SK-N-MC (cell line): Measurements from ENCODE around the gene ZSCAN22.

Experiments
- DNase-seq: peaks from one replicate; pipeline ENCODE4 v3.0.0-alpha.2; 2011; ENCODE audit warnings: low read depth, low spot score
- H3K27ac ChIP-seq: fragments of 200-600 bp; sonication (generic); 2 replicates; pipeline ENCODE4 v1.5.1; 2016; ENCODE audit warnings: mixed run types
- H3K36me3 ChIP-seq: fragments of 200-600 bp; sonication (generic); 2 replicates; pipeline ENCODE4 v1.6.1; 2017; ENCODE audit warnings: antibody characterized with exemption, low read length, mixed read lengths; ENCODE audit not compliant: insufficient read depth
- H3K4me3 ChIP-seq: fragments of 200-600 bp; sonication (generic); 2 replicates; pipeline ENCODE4 v1.5.1; 2016
- H3K9ac ChIP-seq: fragments of 200-600 bp; sonication (generic); 2 replicates; pipeline ENCODE4 v1.8.0; 2017; ENCODE audit warnings: mixed run types, mixed read lengths; ENCODE audit not compliant: insufficient read length
- H3K9me3 ChIP-seq: fragments of 200-600 bp; sonication (generic); 2 replicates; pipeline ENCODE4 v1.6.1; 2017; ENCODE audit warnings: low read depth, mild to moderate bottlenecking, antibody characterized with exemption, low read length, moderate library complexity, mixed read lengths
- EZH2 ChIP-seq: fragments of 200-600 bp; sonication (generic); IDR thresholded peaks from one replicate; pipeline ENCODE4 v1.6.1; 2017; ENCODE audit warnings: antibody characterized with exemption
- FOXP2 ChIP-seq: optimal IDR thresholded peaks from 2 replicates; pipeline ENCODE3; 2011; ENCODE audit warnings: mild to moderate bottlenecking, moderate library complexity; ENCODE audit not compliant: insufficient read depth; ENCODE audit errors: extremely low read length, control extremely low read depth
- POLR2AphosphoS5 ChIP-seq: IDR thresholded peaks from 2 replicates; pipeline ENCODE4 v1.6.1; 2012; ENCODE audit warnings: mild to moderate bottlenecking, low read depth, low read length, borderline replicate concordance

The ZSCAN22 gene

DNA sequence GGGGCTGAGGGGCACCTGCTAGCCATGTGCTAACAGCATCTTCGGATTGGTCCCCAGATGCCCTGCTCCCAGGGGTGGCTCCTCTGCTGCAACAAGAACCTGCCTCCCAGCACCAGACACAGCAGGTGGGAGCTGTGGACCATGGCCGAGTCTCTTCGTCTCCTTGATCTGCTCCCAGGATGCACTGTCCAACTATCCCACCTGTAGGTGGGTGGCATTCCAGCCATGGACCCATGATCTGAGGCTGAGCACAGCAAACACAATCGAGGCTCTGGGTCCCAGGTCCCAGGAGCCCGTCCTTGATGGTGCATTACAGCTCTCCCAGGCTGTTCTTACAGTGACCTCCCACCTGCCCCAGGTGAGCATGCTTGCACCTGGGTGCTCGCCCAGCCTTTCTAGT, 52.5 kb downstream of the ZSCAN22 start:
- TF ChIP-seq POLR2AphosphoS5 = no peak
- no peak for TF ChIP-seq EZH2
- TF ChIP-seq FOXP2 = no peak
- Histone ChIP-seq H3K4me3 (no peak overlapping the region), H3K27ac (no peak overlapping the region)

DNA sequence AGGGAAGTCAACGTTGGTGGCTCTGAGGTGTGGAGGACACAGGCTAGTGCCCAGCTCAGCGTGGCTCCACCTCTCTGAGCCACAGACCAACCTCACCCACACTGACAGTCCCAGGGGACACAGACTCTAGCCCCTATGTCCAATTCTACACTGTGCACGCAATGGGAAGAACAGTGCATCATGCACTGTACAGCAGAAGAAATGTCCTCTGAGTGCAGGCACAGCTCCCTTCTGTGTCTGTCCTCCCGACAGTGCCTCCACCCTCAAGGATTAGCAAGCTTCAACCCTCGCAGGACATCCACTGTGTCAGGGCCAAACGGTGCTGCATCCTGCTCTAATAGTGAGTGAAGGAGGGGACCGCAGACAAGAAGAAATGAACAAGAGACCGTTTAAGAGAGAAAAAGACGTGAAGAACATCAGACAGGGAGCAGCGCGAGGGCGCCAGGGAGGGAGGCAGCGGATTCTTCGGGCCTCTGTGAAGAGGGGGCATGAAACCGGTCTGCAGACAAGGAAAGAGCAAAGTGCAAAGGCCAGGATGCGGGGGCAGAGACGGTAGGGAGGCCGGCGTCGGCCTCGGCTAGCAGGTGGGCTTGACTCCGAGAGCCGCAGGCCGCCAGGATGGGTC, 53.4 kb downstream of the ZSCAN22 start:
- TF ChIP-seq POLR2AphosphoS5 (no peak), EZH2 (no peak)
- Histone ChIP-seq H3K36me3 (no peaks in the 10 kb centered on the region), H3K9me3 (no peaks in the 10 kb centered on the region), H3K27ac (peak overlapping the region; percentile 70; the same call in 1 of the 2 replicates), H3K9ac (peak overlapping the region; percentile 83), H3K4me3 (peak overlapping the region; percentile 82)
- no peak for DNase-seq

More for the DNA sequence above, 52.5 kb downstream of the ZSCAN22 start:
- Histone ChIP-seq H3K9me3 (no peaks in the 10 kb centered on the region), H3K36me3 (no peaks in the 10 kb centered on the region), H3K9ac (no peak overlapping the region)
- no peak for DNase-seq

- H3K36me3 ChIP-seq = no peaks in the 10 kb centered on the region
- peak; percentile 63; the same call in 1 of the 2 replicates for TF ChIP-seq POLR2AphosphoS5
- TF ChIP-seq EZH2 = no peak
- peak; percentile 88 for TF ChIP-seq FOXP2
- H3K4me3 ChIP-seq = peak within 1 kb of the TSS; percentile 82
- no peaks in the 10 kb centered on the region for H3K9me3 ChIP-seq
- H3K27ac ChIP-seq = peak within 1 kb of the TSS; percentile 70
- peak; percentile 99 for DNase-seq
- peak within 1 kb of the TSS; percentile 83 for H3K9ac ChIP-seq
These were observed 54.1 kb downstream of the ZSCAN22 start, which contains the start of gene ZNF837 for GRCh38 chr19:58380662-58381459. Gene ZNF837 (minus strand): TSS chr19:58381030. CDS start chr19:58369332, 11,698 bp downstream.

DNA sequence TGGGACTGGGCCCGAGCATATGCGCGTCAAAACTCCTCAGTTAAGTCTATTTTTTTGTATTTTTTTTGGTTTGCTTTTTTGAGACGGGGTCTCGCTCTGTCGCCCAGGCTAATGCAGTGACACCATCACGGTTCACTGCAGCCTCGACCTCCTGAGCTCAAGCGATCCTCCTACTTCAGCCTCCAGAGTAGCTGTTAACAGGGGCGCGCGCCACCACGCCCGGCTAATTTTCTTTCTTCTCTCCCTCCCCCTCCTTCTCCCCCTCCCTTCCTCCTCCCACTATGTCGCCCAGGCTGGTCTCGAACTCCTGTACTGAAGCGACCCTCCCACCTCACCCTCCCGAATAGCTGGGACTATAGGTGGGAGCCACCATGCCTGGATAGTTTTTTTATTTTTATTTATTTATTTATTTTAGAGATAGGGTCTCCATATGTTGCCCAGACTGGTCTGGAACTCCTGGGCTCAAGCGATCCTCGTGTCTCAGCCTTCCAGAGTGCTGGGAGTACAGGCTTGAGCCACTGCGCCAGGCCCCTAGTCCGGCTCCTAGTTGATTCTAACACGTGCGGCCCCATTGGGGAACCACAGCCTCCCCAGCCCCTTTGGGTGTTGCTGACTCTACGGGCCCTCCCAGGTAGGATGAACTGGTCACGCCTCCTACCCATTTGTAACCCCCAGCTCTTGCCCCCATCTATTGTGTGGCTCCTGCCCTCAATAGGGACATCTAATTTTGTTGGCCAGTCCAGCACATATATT, 54.8 kb downstream of the ZSCAN22 start:
- no peak overlapping the region for H3K27ac ChIP-seq
- H3K9ac ChIP-seq = peak overlapping the region; percentile 74
- TF ChIP-seq EZH2 (no peak), FOXP2 (no peak), POLR2AphosphoS5 (no peak)
- H3K36me3 ChIP-seq = no peaks in the 10 kb centered on the region
- no peak for DNase-seq
- H3K4me3 ChIP-seq = peak overlapping the region; percentile 82
- H3K9me3 ChIP-seq = no peaks in the 10 kb centered on the region

DNA sequence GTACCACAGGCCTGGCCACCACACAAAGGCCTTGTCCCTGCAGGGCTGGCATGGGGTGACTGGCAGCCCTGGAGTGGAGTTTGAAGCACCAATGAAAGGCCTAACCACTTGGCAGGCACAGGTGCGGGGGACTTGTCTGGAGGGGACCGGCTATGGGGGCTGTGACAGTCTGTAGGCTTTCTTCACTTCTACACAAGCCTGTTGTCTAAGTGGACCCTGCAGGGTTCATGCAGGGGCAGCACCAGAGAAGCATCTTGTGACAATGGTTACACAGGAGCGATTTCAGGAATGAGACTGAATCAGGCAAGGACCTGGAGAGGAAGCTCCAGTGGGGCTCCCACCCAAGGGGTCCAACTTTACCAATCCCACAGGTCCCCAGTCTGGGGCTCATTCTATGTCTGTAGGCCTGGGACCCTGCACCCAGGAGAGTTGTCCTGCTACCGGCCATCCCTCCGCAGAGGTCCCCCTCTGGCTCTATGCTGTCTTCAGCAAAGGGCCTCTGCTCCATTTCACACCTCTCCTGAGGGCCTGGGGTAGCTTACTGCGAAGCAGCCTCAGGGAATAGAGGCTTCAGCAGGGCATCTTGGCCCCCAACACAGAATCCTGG, 56.3 kb downstream of the ZSCAN22 start:
- DNase-seq = no peak
- Histone ChIP-seq H3K9ac (no peak overlapping the region), H3K36me3 (peaks cover 4% of the 10 kb centered on the region), H3K9me3 (no peaks in the 10 kb centered on the region), H3K4me3 (no peak overlapping the region), H3K27ac (no peak overlapping the region)
- TF ChIP-seq POLR2AphosphoS5 (no peak), FOXP2 (no peak), EZH2 (no peak)

GRCh38 chr19:58385313-58385890, 58.6 kb downstream of the ZSCAN22 start:
- H3K27ac ChIP-seq = no peak overlapping the region
- DNase-seq = no peak
- H3K9ac ChIP-seq = no peak overlapping the region
- no peaks in the 10 kb centered on the region for H3K9me3 ChIP-seq
- H3K4me3 ChIP-seq = no peak overlapping the region
- peaks cover 25% of the 10 kb centered on the region for H3K36me3 ChIP-seq
- TF ChIP-seq EZH2 (no peak), FOXP2 (no peak), POLR2AphosphoS5 (no peak)

GRCh38 chr19:58385891-58386575, 59.2 kb downstream of the ZSCAN22 start:
- TF ChIP-seq FOXP2 (no peak), EZH2 (no peak), POLR2AphosphoS5 (no peak; the same call in 1 of the 2 replicates)

More at GRCh38 chr19:58385891-58386575, 59.2 kb downstream of the ZSCAN22 start:
- DNase-seq = no peak
- H3K4me3 ChIP-seq = peak overlapping the region; percentile 79
- H3K36me3 ChIP-seq = peaks cover 31% of the 10 kb centered on the region
- H3K27ac ChIP-seq = peak overlapping the region; percentile 95
- H3K9me3 ChIP-seq = no peaks in the 10 kb centered on the region
- peak overlapping the region; percentile 99 for H3K9ac ChIP-seq
